ENCODE measurements around the gene PALM3.

PALM3 gene

GRCh38 chr19:14094854-14095253 is 33.0 kb upstream of the PALM3 start:
- no peak for TF ChIP-seq CTCF (IDR thresholded peaks at IDR 0.05; ENCODE audit: borderline replicate concordance, insufficient read depth, low read depth, low read length)

GRCh38 chr19:14093117-14093823 is 31.4 kb upstream of the PALM3 start:
- H3K4me3 ChIP-seq (ENCODE audit: low read depth, low read length): no peak overlapping the region
- TF ChIP-seq CTCF (IDR thresholded peaks at IDR 0.05; ENCODE audit: borderline replicate concordance, insufficient read depth, low read depth, low read length): no peak

More at GRCh38 chr19:14094854-14095253, 33.0 kb upstream of the PALM3 start:
- H3K4me3 ChIP-seq (ENCODE audit: low read depth, low read length): no peak overlapping the region

- H3K4me3 ChIP-seq (ENCODE audit: low read depth, low read length): peak overlapping the region; percentile 65
- TF ChIP-seq CTCF (IDR thresholded peaks at IDR 0.05; ENCODE audit: borderline replicate concordance, insufficient read depth, low read depth, low read length): no peak
Measured at GRCh38 chr19:14091813-14092462, 30.1 kb upstream of the PALM3 start.

GRCh38 chr19:14091081-14091812 is 29.4 kb upstream of the PALM3 start:
- 0 out of 2 replicates have a peak, but pooled peaks have one; percentile 13 for TF ChIP-seq CTCF (IDR thresholded peaks at IDR 0.05; ENCODE audit: borderline replicate concordance, insufficient read depth, low read depth, low read length)
- peak overlapping the region; percentile 65 for H3K4me3 ChIP-seq (ENCODE audit: low read depth, low read length)

- no peak for TF ChIP-seq CTCF (IDR thresholded peaks at IDR 0.05; ENCODE audit: borderline replicate concordance, insufficient read depth, low read depth, low read length)
- H3K4me3 ChIP-seq (ENCODE audit: low read depth, low read length): peak within 1 kb of the TSS; percentile 70
Measured at GRCh38 chr19:14090509-14091080, 28.7 kb upstream of the PALM3 start, which contains the start of gene SAMD1. Gene SAMD1 (minus strand): TSS chr19:14090751.

- H3K4me3 ChIP-seq (ENCODE audit: low read depth, low read length): peak overlapping the region; percentile 70
- no peak for TF ChIP-seq CTCF (IDR thresholded peaks at IDR 0.05; ENCODE audit: borderline replicate concordance, insufficient read depth, low read depth, low read length)
Measured at GRCh38 chr19:14089662-14090508, 28.0 kb upstream of the PALM3 start.

All from GM12875 (cell line).